ENCODE results near the gene KCNK2. TPM values are rescaled to one million over a fixed set of nuclear protein-coding genes. Genes with fewer than 3 reads are reported as not detected.

KCNK2 gene
- total and polyA plus RNA-seq, 2 experiments from 2014 or later, result 0.07 to 0.24 TPM

DNA sequence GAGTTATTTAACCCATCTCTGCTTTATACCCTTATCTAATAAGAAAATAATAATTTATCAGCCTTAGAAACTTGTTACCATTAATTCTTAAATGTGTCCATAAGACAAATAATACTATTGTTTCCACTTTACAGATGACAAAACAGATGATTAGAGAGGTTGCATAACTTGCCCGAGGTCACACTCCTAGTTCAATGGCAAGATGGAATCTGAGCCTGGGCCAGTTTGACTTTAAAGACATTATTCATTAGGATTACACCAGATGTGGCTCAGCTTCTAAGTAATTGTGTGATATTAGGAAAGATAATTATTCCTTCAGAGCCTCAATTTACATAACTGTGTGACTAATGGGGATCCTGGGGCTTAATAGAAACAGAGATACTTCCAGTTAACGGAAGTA is 42.3 kb upstream of the KCNK2 start:
- Histone ChIP-seq H3K36me3 (ENCODE audit: insufficient read depth) (no peaks in the 10 kb centered on the region), H3K27me3 (ENCODE audit: insufficient read depth) (no peaks in the 10 kb centered on the region), H2AFZ (no peak overlapping the region), H3K4me2 (no peak overlapping the region), H3F3A (replicated peaks; ENCODE audit: low read depth) (no peaks in the 10 kb centered on the region), H4K20me1 (replicated peaks; ENCODE audit: insufficient read depth) (no peaks in the 10 kb centered on the region), H3K4me3 (no peak overlapping the region), H3K9me2 (ENCODE audit: insufficient read depth) (peaks cover 6% of the 10 kb centered on the region; the same call in 1 of the 2 replicates), H3K4me1 (ENCODE audit: insufficient read depth) (no peaks in the 10 kb centered on the region), H3K27ac (ENCODE audit: low read depth) (no peak overlapping the region), H3K79me2 (replicated peaks; ENCODE audit: insufficient read depth) (no peaks in the 10 kb centered on the region)
- no peak for ATAC-seq
- no peak overlapping the region for H3K4me3 Mint-ChIP-seq
- no peak for DNase-seq (ENCODE audit: low spot score)
- TF ChIP-seq, protein P1, sequence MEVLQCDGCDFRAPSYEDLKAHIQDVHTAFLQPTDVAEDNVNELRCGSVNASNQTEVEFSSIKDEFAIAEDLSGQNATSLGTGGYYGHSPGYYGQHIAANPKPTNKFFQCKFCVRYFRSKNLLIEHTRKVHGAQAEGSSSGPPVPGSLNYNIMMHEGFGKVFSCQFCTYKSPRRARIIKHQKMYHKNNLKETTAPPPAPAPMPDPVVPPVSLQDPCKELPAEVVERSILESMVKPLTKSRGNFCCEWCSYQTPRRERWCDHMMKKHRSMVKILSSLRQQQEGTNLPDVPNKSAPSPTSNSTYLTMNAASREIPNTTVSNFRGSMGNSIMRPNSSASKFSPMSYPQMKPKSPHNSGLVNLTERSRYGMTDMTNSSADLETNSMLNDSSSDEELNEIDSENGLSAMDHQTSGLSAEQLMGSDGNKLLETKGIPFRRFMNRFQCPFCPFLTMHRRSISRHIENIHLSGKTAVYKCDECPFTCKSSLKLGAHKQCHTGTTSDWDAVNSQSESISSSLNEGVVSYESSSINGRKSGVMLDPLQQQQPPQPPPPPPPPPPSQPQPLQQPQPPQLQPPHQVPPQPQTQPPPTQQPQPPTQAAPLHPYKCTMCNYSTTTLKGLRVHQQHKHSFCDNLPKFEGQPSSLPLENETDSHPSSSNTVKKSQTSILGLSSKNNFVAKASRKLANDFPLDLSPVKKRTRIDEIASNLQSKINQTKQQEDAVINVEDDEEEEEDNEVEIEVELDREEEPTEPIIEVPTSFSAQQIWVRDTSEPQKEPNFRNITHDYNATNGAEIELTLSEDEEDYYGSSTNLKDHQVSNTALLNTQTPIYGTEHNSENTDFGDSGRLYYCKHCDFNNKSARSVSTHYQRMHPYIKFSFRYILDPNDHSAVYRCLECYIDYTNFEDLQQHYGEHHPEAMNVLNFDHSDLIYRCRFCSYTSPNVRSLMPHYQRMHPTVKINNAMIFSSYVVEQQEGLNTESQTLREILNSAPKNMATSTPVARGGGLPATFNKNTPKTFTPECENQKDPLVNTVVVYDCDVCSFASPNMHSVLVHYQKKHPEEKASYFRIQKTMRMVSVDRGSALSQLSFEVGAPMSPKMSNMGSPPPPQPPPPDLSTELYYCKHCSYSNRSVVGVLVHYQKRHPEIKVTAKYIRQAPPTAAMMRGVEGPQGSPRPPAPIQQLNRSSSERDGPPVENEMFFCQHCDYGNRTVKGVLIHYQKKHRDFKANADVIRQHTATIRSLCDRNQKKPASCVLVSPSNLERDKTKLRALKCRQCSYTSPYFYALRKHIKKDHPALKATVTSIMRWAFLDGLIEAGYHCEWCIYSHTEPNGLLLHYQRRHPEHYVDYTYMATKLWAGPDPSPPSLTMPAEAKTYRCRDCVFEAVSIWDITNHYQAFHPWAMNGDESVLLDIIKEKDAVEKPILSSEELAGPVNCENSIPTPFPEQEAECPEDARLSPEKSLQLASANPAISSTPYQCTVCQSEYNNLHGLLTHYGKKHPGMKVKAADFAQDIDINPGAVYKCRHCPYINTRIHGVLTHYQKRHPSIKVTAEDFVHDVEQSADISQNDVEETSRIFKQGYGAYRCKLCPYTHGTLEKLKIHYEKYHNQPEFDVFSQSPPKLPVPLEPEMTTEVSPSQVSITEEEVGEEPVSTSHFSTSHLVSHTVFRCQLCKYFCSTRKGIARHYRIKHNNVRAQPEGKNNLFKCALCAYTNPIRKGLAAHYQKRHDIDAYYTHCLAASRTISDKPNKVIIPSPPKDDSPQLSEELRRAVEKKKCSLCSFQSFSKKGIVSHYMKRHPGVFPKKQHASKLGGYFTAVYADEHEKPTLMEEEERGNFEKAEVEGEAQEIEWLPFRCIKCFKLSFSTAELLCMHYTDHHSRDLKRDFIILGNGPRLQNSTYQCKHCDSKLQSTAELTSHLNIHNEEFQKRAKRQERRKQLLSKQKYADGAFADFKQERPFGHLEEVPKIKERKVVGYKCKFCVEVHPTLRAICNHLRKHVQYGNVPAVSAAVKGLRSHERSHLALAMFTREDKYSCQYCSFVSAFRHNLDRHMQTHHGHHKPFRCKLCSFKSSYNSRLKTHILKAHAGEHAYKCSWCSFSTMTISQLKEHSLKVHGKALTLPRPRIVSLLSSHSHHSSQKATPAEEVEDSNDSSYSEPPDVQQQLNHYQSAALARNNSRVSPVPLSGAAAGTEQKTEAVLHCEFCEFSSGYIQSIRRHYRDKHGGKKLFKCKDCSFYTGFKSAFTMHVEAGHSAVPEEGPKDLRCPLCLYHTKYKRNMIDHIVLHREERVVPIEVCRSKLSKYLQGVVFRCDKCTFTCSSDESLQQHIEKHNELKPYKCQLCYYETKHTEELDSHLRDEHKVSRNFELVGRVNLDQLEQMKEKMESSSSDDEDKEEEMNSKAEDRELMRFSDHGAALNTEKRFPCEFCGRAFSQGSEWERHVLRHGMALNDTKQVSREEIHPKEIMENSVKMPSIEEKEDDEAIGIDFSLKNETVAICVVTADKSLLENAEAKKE (CRISPR knock-in tag; IDR thresholded peaks at IDR 0.05), result no peak
- TF ChIP-seq JUNB (IDR thresholded peaks at IDR 0.05; ENCODE audit: unreplicated experiment) (no peak), EZH2 (IDR thresholded peaks at IDR 0.05; ENCODE audit: low read depth, unreplicated experiment) (no peak), ZNF331 (CRISPR knock-in tag; IDR thresholded peaks at IDR 0.05; ENCODE audit: low read depth) (no peak), ZNF114 (CRISPR knock-in tag; IDR thresholded peaks at IDR 0.05) (no peak), POLR2AphosphoS5 (IDR thresholded peaks at IDR 0.05; ENCODE audit: low read depth) (no peak)
- TF ChIP-seq, protein P2, sequence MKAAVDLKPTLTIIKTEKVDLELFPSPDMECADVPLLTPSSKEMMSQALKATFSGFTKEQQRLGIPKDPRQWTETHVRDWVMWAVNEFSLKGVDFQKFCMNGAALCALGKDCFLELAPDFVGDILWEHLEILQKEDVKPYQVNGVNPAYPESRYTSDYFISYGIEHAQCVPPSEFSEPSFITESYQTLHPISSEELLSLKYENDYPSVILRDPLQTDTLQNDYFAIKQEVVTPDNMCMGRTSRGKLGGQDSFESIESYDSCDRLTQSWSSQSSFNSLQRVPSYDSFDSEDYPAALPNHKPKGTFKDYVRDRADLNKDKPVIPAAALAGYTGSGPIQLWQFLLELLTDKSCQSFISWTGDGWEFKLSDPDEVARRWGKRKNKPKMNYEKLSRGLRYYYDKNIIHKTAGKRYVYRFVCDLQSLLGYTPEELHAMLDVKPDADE (IDR thresholded peaks at IDR 0.05), result no peak
- TF ChIP-seq, protein P3, sequence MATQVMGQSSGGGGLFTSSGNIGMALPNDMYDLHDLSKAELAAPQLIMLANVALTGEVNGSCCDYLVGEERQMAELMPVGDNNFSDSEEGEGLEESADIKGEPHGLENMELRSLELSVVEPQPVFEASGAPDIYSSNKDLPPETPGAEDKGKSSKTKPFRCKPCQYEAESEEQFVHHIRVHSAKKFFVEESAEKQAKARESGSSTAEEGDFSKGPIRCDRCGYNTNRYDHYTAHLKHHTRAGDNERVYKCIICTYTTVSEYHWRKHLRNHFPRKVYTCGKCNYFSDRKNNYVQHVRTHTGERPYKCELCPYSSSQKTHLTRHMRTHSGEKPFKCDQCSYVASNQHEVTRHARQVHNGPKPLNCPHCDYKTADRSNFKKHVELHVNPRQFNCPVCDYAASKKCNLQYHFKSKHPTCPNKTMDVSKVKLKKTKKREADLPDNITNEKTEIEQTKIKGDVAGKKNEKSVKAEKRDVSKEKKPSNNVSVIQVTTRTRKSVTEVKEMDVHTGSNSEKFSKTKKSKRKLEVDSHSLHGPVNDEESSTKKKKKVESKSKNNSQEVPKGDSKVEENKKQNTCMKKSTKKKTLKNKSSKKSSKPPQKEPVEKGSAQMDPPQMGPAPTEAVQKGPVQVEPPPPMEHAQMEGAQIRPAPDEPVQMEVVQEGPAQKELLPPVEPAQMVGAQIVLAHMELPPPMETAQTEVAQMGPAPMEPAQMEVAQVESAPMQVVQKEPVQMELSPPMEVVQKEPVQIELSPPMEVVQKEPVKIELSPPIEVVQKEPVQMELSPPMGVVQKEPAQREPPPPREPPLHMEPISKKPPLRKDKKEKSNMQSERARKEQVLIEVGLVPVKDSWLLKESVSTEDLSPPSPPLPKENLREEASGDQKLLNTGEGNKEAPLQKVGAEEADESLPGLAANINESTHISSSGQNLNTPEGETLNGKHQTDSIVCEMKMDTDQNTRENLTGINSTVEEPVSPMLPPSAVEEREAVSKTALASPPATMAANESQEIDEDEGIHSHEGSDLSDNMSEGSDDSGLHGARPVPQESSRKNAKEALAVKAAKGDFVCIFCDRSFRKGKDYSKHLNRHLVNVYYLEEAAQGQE (IDR thresholded peaks at IDR 0.05; ENCODE audit: unreplicated experiment), result no peak
- TF ChIP-seq, protein P4, sequence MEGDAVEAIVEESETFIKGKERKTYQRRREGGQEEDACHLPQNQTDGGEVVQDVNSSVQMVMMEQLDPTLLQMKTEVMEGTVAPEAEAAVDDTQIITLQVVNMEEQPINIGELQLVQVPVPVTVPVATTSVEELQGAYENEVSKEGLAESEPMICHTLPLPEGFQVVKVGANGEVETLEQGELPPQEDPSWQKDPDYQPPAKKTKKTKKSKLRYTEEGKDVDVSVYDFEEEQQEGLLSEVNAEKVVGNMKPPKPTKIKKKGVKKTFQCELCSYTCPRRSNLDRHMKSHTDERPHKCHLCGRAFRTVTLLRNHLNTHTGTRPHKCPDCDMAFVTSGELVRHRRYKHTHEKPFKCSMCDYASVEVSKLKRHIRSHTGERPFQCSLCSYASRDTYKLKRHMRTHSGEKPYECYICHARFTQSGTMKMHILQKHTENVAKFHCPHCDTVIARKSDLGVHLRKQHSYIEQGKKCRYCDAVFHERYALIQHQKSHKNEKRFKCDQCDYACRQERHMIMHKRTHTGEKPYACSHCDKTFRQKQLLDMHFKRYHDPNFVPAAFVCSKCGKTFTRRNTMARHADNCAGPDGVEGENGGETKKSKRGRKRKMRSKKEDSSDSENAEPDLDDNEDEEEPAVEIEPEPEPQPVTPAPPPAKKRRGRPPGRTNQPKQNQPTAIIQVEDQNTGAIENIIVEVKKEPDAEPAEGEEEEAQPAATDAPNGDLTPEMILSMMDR (conservative IDR thresholded peaks at IDR 0.05; ENCODE audit: low read depth in 2 of 2), result no peak
- H3K27me3 Mint-ChIP-seq (ENCODE audit: insufficient read depth, low read depth, poor library complexity), result no peaks in the 10 kb centered on the region
- H3K36me3 Mint-ChIP-seq (ENCODE audit: low read depth), result no peaks in the 10 kb centered on the region
- no peak overlapping the region for H3K27ac Mint-ChIP-seq
- H3K4me1 Mint-ChIP-seq, result peaks cover 10% of the 10 kb centered on the region
- no peaks in the 10 kb centered on the region for H3K9me3 Mint-ChIP-seq

Data from GM23338 (cell line).